Lower leg skin (tissue), 4 donors: ENCODE data around the gene PDLIM3. TPM values are rescaled to one million over a fixed set of nuclear protein-coding genes. Genes with fewer than 3 reads are reported as not detected.

ENCODE experiments used
- DNase-seq, 2 donors: peaks; one replicate each; pipeline ENCODE4 v3.0.0-alpha.2; 2019; ENCODE audit warnings: low spot score in 2 of 2
- H3K4me3 ChIP-seq: fragments of 200-600 bp; sonication (generic); 2 replicates; pipeline ENCODE4 v1.5.1; 2017; ENCODE audit warnings: mild to moderate bottlenecking, low read depth; ENCODE audit not compliant: poor library complexity, severe bottlenecking
- POLR2A ChIP-seq, 2 donors: fragments of 450-650 bp; IDR thresholded peaks; one replicate each; pipeline ENCODE4 v1.6.1; 2016 to 2017; ENCODE audit warnings: antibody characterized with exemption in 2 of 2, mild to moderate bottlenecking in 1 of 2, moderate library complexity in 1 of 2
- WGBS, 2 donors: methylation state at CpG; one replicate each; pipeline ENCODE4 v1.1.5; 2018; 5-methylcytosine and 5-hydroxymethylcytosine counted together
- intact Hi-C: fragments of 100-400 bp; cut with DNase I; formaldehyde crosslinking; loops from one replicate; pipeline ENCODE4 v1.15.0; 2023; ENCODE audit warnings: low total_unique reads
- total RNA-seq, 4 donors: library from RNA; depleted of rRNA; stranded (reverse); fragments of >200 nt; gene quantifications; one replicate each; pipeline ENCODE4 v1.1.0, GENCODE V29; 2016
- TF ChIP-seq, protein P1 (sequence below), 3 donors: fragments of 450-650 bp; IDR thresholded peaks; one replicate each; pipeline ENCODE4 v1.5.1; 2016; ENCODE audit warnings: antibody characterized with exemption in 3 of 3, mild to moderate bottlenecking in 3 of 3, moderate library complexity in 2 of 3

The PDLIM3 gene
- total RNA-seq, 4 donors from 2014 or later = 10.7 to 25.2 (median 21.2) TPM

GRCh38 chr4:185548587-185548986 lies 13.3 kb upstream of the PDLIM3 start:
- TF ChIP-seq, protein P1, sequence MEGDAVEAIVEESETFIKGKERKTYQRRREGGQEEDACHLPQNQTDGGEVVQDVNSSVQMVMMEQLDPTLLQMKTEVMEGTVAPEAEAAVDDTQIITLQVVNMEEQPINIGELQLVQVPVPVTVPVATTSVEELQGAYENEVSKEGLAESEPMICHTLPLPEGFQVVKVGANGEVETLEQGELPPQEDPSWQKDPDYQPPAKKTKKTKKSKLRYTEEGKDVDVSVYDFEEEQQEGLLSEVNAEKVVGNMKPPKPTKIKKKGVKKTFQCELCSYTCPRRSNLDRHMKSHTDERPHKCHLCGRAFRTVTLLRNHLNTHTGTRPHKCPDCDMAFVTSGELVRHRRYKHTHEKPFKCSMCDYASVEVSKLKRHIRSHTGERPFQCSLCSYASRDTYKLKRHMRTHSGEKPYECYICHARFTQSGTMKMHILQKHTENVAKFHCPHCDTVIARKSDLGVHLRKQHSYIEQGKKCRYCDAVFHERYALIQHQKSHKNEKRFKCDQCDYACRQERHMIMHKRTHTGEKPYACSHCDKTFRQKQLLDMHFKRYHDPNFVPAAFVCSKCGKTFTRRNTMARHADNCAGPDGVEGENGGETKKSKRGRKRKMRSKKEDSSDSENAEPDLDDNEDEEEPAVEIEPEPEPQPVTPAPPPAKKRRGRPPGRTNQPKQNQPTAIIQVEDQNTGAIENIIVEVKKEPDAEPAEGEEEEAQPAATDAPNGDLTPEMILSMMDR (IDR thresholded peaks at IDR 0.05) = no peak
- TF ChIP-seq POLR2A (IDR thresholded peaks at IDR 0.05) = no peak
- intact Hi-C loops = no loop called here
- 90 to 97% methylated on average over 1 of the region's 1 CpG for WGBS, 2 donors

GRCh38 chr4:185546335-185546734 lies 11.0 kb upstream of the PDLIM3 start:
- no peak for DNase-seq

More at GRCh38 chr4:185548587-185548986, 13.3 kb upstream of the PDLIM3 start:
- H3K4me3 ChIP-seq = no peak overlapping the region
- no peak for DNase-seq

DNA sequence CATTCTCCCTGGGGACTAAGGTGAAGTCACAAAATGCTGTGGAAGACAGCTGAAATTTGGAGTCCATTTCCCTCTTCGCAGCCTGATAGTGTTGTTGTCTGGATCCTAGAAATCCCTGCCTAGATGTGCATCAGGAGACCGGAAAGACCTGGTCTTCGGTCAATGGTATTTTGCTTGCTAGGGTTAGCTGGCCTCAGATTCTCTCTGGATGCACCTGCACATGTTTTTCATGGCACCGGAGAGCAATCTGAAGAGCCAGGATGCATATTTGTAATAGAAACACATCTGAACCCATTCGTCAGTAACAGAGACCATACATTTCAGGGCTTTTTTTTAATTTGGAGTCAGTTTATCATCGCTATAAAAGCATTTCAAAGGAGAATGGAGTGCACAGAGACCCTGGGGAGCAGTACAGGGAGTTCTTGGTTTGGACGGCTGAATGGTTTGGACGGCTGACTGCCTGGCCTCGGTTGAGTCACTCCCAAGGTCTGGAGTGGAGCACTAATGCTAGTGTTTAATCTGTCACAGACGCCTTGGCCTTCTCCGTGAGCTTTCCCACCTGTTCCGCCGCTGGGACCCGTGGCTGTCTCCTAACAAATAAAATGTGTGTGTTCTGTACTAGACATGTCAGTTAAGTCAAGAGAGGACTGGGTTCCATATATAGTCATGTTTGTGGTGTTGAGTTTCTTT lies 7.5 kb upstream of the PDLIM3 start:
- no peak overlapping the region for H3K4me3 ChIP-seq
- no peak for DNase-seq
- 64 to 77% methylated on average over 14 of the region's 14 CpGs for WGBS, 2 donors
- TF ChIP-seq POLR2A (IDR thresholded peaks at IDR 0.05) = no peak
- TF ChIP-seq, protein P1 (IDR thresholded peaks at IDR 0.05) = no peak
- intact Hi-C loops = no loop called here

More at GRCh38 chr4:185546335-185546734, 11.0 kb upstream of the PDLIM3 start:
- TF ChIP-seq POLR2A (IDR thresholded peaks at IDR 0.05) = no peak
- TF ChIP-seq, protein P1 (IDR thresholded peaks at IDR 0.05) = no peak
- WGBS, 2 donors = 83 to 89% methylated on average over 6 of the region's 6 CpGs
- no peak overlapping the region for H3K4me3 ChIP-seq
- intact Hi-C loops = no loop called here

- DNase-seq = no peak
- TF ChIP-seq, protein P1 (IDR thresholded peaks at IDR 0.05) = no peak
- no peak for TF ChIP-seq POLR2A (IDR thresholded peaks at IDR 0.05)
- H3K4me3 ChIP-seq = no peak overlapping the region
- intact Hi-C loops = no loop called here
- WGBS, 2 donors = 46 to 61% methylated on average over 10 of the region's 10 CpGs
Measured at GRCh38 chr4:185541251-185541727, 6.0 kb upstream of the PDLIM3 start.

- TF ChIP-seq, protein P1 (IDR thresholded peaks at IDR 0.05) = no peak
- TF ChIP-seq POLR2A (IDR thresholded peaks at IDR 0.05) = no peak
- intact Hi-C loops = no loop called here
- 59 to 72% methylated on average over 3 of the region's 3 CpGs for WGBS, 2 donors
- no peak overlapping the region for H3K4me3 ChIP-seq
- DNase-seq = no peak
Measured at GRCh38 chr4:185540487-185541120, 5.3 kb upstream of the PDLIM3 start.
